GM12872 (cell line): ENCODE data around the gene PI4KA.

ENCODE experiments used
- TF ChIP-seq, protein P1 (sequence below): IDR thresholded peaks from 3 replicates; pipeline ENCODE4 v1.5.1; 2011; ENCODE audit warnings: low read depth, mild to moderate bottlenecking, low read length, moderate library complexity; ENCODE audit not compliant: insufficient read depth

The PI4KA gene

DNA sequence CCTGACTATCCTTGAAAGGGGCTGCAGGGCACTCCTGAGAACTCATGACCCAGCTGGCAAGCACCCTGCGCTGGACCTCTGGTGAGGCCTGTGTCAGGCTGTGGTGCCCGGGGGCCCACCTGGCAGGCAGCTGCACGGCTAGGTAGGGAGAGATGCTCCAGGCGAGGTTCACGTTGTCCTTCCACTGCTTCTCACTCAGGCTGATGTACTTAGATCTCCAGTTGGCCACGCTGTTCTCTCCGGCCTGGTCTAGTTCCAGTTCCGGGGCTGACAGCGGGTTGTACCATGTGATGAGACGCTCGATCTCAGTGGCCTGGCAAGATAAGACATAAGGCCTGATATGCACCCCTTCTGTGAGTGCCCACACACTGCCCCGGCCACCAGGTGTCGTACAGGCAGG lies 129.4 kb downstream of the PI4KA start:
- TF ChIP-seq, protein P1, sequence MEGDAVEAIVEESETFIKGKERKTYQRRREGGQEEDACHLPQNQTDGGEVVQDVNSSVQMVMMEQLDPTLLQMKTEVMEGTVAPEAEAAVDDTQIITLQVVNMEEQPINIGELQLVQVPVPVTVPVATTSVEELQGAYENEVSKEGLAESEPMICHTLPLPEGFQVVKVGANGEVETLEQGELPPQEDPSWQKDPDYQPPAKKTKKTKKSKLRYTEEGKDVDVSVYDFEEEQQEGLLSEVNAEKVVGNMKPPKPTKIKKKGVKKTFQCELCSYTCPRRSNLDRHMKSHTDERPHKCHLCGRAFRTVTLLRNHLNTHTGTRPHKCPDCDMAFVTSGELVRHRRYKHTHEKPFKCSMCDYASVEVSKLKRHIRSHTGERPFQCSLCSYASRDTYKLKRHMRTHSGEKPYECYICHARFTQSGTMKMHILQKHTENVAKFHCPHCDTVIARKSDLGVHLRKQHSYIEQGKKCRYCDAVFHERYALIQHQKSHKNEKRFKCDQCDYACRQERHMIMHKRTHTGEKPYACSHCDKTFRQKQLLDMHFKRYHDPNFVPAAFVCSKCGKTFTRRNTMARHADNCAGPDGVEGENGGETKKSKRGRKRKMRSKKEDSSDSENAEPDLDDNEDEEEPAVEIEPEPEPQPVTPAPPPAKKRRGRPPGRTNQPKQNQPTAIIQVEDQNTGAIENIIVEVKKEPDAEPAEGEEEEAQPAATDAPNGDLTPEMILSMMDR: no peak

DNA sequence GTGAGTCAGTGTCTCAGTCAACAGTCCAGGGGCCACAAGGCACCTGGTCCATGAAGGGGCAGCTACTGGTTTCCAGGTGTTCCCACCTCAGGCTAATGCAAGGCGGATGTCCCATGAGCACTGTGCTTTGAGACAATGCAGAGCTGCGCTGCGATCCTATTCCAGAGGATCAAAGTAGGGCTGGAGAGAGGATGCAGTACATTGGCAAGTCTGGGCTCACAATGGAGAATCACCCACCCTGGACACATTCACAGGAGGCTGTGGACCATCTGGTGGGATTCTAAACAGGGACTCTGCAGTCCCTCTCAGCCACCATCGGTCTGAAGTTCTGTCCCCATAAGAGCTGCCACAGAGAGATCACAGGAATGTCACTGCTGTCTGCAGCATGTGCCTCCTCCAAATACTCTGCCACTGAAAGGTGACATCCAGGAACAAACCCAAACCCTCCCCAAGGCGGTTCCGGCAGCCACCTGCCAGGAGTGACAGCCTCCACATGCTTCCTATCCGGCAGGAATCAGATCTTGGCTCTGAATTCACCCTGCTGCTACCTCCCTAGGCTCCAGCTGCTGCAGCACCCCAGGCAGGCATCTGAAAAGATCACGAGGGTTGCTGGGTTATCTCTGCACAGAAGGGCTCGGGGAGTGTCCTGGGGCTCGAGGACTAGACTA lies 130.0 kb downstream of the PI4KA start:
- TF ChIP-seq, protein P1: no peak

DNA sequence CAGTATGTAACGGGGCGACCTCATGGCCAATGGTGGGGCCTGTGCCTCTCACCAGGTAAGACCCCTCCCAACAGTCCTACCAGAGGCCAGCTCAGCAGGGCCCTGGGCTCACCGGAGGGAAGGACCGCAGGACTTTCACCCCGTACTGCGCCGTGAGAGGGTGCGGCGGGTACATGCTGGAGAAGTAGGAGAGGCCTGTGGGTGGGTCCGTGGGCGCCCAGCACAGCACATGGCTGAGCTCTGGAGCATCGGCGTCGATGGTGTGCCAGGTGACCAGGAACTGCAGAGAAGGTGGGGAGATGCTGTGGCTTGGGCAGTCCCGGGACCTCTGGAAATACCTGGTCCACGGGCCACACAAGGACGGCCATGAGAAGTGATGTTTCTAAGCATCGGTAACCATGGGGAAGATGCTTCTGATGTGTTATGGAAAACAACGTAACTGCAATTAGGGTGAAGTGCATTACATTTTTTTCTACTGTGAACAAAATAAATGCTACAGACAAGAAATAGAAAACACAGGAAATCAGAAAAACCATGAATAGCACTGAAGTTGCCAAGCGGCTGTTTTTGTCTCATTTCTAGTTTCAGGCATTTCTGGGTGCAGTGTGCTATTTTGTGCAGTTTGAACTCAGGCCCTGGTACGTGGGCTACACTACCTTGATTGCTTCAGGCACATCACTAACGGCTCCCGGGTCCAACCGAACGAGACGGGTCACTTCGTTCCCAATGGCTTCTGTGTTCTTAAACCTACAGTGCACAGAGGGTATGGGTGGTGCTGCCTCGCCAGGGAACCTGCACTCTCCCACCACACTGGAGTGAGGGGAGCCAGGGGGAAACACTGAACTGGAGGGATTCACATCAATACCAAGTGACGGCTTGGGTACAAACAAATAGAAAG lies 131.2 kb downstream of the PI4KA start:
- TF ChIP-seq, protein P1: no peak

DNA sequence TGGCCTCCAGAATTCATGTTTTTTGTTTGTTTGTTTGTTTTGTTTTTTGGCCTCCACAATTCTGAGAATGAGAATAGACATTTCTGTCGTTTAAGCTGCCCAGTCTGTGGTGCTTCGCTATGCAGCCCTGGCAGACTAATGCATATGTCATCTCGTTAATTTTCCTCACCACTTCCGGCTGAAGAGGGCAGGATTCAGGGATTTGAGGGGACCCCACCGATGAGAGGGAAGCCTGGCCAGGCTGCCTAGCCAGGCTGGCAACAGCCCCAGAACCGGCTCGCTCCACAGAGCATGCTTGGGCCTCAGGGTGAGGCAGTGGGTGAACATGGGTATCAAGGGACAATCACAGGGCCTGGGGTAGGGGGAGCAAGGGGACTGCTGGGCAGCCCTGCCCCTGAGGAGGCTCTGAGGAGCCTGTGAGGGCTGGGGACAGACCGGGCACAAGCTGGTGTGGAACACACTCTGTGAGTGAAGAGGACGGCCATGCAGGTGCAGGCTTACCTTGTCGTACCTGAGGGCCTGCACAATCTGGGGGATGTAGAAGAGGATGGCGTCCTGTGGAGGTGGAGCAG lies 132.5 kb downstream of the PI4KA start:
- TF ChIP-seq, protein P1: no peak

DNA sequence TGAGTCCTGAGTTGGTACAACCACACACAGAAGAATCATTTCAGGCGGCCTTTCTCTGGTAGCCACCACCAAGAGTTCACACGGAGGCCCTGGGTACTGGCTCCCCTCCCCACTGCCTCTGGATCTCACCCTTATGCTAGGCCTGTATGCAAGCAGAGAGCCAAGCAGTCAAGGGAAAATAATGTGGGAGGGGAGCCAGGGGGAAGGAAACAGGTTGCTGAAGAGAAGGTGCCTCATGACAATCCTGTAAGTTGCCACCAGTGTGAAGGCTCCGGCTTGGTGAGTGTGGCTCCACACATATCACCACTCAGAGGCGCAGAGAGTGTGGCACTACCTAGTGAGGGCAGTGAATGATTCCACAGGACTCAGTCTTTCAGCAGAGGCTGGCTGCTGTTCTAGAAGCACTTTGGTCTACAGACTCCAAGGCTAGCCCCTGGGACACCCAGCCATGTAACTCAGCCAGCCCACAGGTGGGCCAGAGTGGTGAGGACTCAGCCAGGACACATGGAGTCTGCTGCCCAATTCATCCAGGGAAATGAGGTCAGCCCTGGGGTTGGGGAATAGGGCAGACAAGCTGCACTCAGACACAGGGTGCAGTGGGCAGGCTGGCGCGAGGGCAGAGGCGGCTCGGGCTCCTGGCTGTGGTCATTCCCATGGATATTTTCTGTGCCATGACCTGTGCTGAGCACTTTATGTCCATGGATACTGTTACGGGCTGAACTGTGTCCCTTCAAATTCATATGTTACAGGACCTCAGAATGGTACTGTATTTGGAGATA lies 133.7 kb downstream of the PI4KA start:
- TF ChIP-seq, protein P1: no peak

DNA sequence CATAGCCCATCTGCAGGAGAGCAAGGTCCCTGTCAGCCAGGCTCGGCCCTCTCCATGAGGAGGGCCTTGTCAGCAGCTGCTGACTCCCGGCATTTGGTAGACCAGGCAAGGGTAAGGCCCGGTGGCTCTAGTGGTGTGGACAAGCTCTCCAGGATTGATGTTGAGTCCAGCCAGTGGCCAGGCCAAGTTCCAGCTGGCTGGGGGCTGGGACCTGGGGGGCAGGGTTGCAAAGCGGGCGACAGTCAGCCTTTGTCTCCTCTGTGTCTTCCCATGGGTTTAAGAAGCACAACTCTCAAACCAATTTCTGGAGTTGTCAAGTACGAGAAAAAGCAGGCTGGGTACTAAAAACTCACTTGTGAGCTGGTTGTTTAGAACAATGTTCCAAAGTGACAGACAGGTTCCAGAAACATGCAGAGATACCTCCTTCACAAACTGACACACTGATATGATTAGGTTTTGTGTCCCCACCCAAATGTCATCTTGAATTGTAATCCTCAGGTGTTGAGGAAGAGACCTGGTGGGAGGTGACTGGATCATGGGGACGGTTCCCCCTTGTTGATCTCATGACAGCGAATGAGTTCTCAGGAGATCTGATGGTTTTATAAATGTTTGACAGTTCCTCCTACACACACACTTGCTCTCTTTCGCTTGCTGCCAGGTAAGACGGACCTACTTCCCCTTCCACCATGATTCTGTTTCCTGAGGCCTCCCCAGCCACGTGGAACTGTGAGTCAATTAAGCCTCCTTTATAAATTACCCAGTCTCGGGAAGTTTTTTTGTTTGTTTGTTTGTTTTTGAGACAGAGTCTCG lies 137.0 kb downstream of the PI4KA start:
- TF ChIP-seq, protein P1: no peak
